A375 (cell line): Measurements from ENCODE around the gene HSDL2. TPM values are rescaled to one million over a fixed set of nuclear protein-coding genes. Genes with fewer than 3 reads are reported as not detected.

Source experiments
- total RNA-seq: library from RNA; depleted of rRNA; stranded (reverse); fragments of >200 nt; shearing (Covaris generic); gene quantifications from 2 replicates; pipeline ENCODE4 v1.2.3, GENCODE V29; 2014; rRNA removed

HSDL2 gene
- total RNA-seq: 31.7 and 38.4 TPM in 2 replicates

DNA sequence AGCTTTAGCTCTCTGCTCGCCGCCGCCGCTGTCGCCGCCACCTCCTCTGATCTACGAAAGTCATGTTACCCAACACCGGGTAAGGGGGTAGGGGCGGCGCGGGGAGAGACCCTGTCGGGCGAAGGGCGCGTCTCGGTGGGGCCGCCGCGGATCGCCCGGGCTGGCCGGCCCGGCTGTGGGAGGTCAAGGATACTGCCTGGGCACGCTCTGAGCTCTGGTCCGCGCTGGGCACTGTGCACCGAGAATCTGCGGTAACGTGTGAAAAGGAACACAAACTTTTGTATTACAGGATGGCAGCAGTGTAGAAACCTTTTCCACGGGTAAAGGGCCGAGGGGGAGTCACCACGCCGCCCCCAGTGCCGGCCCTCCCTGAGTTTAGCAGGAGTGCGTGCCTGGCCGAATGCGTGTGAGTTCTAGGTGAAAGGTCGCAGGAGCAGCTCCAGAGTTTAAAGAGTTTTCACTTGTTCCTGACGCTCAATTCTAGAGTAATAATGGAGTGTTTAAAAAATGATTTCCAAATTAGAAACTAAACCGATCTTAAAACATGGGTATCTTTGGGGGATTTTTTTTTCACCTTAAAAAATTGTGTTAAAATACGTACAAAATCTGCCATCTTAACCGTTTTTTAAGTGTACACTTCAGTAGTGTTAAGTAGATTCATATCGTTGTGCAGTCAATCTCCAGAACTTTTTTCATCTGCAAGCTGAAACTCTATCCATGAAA, at the start of gene HSDL2:
Gene HSDL2 (plus strand): TSS at position 7 of the 723 bp plus-strand sequence. CDS start 56 bp downstream, at position 63.

DNA sequence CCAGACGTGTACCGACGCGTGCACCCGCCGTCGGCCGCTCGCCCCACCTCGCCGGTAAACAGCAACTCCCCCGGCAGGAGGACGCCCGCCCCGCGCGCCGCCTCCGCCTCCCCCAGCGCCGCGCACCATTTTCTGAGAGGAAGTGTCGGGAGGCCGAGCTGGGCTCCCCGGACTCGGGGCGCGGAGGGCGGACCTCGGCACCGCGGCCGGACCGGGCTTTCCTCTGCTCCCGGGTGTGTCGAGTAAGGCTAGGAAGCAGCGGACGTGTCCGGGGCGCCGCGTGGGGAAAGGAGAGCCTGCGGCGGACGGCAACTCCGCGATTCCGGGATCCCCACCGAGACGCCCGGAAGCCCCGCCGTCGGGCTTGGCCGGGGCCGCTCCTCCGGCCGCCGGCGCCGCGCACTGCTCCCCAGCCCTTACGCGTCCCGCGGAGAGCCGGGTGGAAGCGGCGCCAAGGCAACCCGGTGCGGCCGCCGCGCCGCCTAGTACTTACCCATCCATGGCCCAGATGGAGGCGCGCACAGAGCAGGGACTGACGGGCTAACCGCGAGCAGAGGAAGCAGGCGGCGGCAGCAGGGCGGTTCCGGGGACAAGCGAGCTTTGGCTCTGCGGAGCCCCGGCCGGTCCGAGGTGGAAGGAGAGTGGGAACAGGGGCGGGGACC, 46.8 kb upstream of the HSDL2 start, which contains the start of gene PTBP3:
Gene PTBP3 (minus strand): TSS at position 643 of the 662 bp plus-strand sequence. CDS start 35,754 bp downstream, outside the sequence.

DNA sequence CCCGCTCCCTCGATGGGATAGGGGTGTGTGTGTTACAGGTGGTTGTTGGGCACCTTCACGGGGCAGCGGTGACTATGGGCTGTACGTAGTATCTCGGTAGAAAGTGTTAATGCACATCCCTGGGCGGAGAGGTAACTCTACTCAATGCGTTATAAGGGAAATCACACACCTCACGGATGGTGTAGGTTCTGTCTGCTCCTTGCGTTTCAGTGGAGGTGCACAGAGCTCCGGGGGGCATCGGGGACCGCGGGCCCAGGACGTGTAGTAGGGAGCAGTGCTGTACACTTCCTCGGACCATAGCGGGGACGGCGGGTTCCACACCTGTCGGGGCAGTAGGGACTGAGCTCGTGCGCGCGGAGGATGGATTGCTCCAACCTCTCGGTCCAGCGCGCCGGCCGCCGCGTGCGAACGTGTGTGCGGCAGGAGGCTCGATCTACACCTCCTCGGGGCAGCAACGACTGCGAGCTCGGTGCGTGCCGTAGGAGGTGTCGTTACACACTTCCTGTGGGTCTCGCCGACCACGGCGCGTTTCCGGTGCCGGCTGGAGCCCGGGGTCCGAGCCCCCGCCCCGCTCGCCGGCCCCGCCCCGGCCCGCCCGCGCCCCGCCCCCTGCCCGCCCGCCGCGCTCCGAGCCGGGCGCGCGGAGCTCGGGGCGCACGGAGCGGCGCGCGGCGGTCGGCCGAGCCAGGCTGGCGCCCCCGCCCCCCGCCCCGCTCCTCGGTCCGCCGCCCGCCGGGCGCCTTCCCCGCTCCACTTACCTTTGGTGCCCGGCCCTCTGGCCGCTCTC, 106.5 kb downstream of the HSDL2 start, which contains the start of gene KIAA1958:
Gene KIAA1958 (plus strand): TSS at position 607 of the 787 bp plus-strand sequence. CDS start 87,254 bp downstream, outside the sequence.

Other genes starting within 250 kb of the HSDL2 start
- 1.2 and 1.9 TPM in 2 replicates for gene SUSD1, start 204.8 kb upstream of the HSDL2 start, total RNA-seq
- 13.3 and 17.5 TPM in 2 replicates for gene PTBP3, start 46.5 kb upstream of the HSDL2 start, total RNA-seq
- 3.4 and 5.5 TPM in 2 replicates for gene KIAA1958, start 106.7 kb downstream of the HSDL2 start, total RNA-seq